Activated CD4-positive, alpha-beta T cell treated with anti-CD3 and anti-CD28 coated beads for 24 hours (primary cell): Measurements from ENCODE around the gene LTBP2.
A peak's percentile ranks its signal among the peaks of the same experiment; 100 is the strongest.
"Not testable (repeated sequence)": the region's sequence is repeated elsewhere in the genome, so short reads cannot be mapped to it uniquely, and the experiment has no call there.

Source experiments
- DNase-seq, 2 donors: peaks; one replicate each; pipeline ENCODE4 v3.0.0-alpha.2; 2020; ENCODE audit warnings: low read depth in 2 of 2

Gene LTBP2

DNA sequence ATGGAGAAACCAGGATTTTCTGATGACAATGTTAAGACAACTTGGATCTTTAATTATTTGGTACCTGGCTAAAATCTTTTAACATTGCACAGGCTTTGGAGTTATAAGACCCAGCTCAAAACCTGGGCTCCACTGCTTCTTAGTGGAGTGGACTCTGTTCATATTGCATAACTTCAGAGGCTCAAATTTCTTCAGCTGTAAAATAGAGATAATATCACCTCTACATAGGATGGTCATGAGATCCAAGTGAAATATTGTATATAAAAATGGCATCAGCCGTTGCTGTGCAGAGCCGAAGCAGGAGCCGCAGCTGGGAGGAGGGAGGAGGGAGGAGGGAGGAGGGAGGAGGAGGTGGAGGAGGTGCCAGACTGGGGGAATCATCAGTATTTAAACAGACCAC lies 129.5 kb downstream of the LTBP2 start:
- no peak for DNase-seq

DNA sequence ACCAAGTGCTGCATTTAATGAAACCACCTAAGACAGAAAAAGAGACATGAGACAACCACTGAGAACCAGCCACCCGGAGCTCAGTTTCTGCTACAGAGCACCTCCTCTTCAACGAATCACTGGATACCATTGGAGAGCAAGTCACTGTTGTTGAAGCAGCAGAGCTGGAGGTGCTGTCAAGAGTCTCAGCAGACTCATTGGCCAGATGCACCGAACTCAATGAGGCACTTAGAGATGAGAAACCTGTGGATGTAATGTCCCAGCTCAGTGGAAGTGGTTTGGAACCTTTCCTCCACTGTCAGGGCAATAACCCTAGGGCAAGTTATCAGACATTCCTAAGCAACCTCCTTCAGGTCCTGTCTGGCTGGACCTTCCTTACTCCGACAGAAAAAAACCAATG lies 132.0 kb downstream of the LTBP2 start:
- no peak for DNase-seq

DNA sequence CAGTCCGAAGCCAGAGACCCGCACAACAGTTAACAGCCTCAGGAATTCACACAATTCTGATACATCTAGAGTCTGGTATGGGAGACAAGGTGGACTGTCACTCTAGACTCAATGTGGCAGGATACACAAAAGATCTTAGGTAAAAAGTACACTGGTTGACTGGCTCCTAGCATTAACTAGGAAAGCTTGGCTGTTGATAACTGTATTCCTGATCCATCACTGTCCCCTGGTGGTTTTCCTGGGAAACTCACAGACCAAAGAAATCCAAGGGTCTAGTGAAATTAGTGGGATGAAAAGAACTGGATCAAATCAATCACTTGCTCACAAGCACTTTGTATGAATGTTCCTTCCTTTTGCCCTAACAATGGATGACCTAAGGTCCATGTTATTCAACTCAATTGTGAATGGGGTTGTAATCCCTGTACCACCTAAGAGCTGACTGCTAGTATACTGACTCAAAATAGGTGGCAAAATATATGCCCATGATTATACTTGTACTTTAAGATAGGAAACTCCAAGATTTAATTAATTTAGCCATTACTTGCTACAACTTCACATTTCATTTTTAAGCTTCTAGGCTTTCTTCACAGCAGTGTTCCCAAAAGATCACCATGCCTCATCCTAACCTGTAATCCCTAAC lies 132.9 kb downstream of the LTBP2 start:
- DNase-seq: no peak

DNA sequence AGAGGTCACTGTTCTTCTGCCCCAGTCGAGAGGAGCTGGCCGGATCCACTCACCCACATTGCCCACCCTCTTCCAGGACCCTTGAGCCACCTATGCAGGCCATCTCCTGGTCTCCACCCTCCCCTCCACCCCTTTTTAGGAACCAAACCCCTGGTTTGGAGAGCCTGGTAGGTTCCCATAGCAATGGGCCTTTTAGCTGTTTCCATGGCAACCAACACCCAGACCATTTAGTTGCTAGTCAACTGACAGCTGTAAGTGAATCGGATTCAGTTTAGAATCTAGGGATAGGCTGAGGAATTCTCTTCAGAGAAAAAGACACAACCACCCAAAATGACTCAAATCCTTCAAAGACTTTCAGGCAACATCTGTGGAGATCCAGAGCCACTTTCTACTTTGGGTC lies 135.4 kb downstream of the LTBP2 start:
- DNase-seq: no peak

DNA sequence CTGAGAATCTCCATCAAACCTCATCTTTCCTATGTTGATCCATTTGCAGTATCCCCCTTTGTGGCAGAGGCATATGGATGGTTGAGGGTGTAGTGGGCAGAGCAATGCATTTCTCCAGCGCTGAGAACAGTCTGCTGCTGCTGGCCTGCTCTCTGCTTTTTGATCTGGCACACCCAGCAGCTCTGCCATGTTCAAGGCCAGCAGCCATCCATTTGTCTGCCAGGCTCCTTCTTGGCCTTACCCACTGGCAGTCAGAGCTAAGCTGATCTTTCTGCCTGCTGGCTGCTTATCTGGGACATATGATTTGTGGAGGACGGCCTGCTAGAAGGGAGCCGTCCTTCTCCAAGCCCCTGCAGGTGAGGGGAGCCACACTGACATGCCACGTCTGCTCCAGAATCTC lies 135.9 kb downstream of the LTBP2 start:
- DNase-seq: no peak

DNA sequence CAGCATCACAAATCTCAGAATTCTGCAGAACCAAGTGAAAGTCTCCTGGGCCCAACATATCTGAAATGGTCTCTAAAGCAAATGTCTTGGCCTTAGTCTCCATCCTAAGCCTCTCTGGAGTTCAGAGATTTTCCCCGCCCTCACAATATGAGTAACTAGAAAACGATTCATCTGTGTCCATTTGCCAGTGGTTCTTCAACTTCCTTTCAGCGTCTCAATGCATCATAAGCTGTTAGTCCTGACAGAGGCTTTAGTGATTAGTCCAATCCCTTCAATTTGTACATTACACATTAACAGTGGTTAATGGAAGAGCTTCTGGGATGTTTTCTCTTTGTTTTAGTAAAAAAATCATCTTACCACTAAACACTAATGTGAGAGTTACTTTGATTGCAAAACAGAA lies 136.4 kb downstream of the LTBP2 start:
- DNase-seq: no peak

DNA sequence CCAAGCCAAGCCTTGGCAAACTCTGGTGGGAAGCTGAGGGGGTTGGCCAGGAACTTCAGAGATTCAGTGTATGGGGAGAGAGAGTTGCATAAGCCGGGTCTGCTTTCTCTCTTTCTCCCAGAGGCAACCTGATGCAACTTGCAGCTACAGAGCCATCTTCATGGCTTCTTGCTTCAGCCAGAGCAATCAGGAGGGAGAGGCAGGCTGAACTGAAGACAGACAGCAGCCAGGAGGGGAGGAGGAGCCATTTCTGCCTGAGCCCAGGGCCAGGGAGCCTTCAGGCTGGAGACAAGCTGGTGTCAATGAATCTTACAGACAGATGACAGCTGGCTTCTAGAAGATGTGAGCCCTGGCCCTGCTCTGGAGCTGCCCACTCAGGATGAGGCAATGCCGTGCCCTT lies 137.7 kb downstream of the LTBP2 start:
- no peak for DNase-seq

DNA sequence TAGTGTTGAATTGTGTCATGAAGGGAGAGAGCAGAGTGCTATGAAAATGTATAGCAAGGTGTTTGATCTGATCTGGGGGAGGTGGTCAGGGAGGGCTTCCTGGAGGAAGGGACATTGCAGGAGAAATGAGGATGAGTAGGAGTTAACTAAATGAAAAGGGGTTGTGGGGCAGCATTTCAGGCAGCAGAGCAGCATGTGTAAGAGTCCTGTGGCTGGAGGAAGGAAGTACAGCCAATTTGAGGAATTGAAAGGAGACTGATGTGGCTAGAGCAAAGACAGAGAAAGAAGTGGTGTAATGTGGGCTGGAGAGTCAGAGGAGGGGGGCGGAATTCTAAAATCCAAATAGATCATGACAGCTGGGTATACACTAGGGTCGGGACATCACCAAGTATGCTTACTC lies 139.4 kb downstream of the LTBP2 start:
- no peak for DNase-seq

DNA sequence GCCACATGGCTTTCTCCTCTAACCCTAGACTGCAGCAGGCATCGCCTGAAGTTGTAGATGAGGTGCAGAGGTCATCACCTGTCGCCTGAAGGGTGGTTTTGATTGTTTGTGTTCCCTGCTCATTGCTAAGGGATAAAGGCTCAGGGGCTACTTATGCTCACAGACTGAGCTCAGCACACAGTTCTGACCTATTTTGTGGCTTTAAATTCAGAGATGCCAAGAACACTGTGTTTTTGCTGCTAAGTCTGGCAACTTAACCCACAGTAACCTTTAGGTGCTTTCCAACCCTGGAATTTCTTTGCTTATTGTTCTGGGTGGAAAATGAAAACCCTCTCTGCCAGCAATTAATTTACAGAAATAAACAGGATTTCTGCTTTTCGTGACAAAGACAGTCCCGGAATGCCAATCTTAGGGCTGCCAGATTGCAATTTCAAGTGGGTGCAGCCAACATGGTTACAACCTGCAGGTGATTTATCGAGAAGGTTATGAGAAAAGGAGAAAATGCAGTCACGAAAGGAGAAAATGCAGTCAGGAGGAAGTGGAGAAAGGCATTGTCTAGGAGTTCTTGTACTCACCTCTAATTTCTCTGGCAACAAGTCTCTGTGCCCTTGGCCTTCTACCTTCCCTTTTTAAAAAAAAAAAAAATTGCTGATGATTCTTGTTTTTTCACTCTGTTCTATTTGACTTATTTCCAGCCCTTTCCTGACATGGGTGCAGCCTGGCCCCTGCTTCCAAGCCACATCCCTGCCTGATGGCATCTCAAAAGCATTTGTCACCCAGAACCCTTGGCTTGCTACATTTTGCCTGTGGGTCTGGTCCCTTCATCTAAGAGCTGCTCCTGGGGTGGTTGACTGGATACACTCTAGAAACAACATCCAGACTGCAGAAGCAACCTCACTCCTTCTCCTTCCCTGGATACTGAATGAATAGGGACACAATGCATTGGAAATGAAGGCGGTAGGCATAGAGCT lies 142.2 kb downstream of the LTBP2 start:
- no peak for DNase-seq

DNA sequence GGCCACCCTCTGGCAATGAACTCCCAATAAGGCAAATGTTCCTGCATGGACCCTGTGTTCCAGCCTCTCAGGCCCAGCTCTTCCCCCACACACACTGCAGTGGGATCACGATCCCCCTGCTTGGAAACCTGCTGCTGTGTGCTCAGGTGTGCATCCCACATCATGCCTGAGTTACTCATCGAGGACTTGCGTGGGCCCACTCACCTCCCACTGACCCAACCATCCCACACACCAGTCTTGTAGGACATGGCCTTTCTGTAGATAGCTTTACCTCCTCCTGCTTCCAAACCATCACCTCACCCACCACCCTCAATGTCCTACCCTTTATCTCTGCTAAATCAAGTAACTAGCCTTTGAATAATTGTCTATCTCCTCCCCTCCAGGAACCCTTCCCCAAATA lies 143.5 kb downstream of the LTBP2 start:
- DNase-seq: no peak

DNA sequence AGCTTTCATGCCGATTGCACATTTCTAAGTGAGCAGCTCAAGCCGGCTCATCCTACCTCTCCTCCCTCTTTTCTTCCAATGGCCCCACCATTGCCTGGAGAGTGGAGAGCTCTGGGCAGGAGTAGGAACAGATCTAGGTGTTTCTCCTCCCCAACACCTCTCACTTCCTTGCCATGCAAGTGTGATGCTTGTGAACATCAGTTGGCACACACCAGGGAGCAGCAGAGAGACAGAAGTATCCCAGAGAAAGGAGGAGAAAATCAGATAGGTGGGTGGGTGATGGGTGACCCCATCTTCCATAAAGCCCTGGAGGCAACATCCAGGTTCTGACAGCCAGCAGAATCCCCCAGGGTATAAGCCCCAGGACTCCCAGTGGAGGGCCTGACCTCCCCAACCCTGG lies 146.7 kb downstream of the LTBP2 start:
- no peak for DNase-seq

DNA sequence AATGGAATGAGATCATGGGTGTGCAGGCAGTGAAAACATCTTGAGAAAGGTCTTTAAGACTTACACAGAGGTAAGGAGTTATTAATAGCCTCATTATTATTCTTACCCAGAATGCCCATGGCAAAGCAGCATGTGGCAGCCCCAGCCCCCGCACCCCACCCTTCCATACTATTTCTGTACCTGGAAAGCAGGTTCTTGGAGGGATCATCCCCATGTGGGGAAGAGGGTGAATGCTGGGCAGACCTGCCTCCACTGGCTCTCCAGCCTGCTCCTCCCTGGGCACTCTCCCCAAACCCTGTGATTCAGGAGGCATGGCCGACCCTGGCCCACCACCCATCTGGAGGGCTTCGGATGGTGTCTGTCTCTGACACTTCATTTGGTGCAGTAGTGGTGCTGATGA lies 147.3 kb downstream of the LTBP2 start:
- DNase-seq: no peak

DNA sequence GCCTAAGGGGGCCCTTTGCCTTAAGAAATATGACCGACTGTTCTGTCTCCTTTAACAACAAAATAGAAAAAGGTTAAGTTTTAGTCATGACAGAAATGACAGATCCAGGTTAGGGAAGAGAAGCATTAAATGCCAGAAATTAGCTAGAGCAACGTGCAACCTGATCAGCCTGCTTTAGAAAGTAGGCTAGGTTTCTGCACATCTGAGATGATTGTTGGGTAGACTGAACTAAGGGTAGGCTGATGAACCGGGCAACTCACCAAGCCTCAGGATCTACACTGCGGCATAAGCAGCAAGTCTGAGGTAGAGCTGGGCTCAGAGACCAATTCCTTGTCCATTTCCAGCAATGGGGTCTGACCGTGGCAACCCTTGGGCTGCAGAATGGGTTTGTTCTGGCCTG lies 148.3 kb downstream of the LTBP2 start:
- no peak for DNase-seq

DNA sequence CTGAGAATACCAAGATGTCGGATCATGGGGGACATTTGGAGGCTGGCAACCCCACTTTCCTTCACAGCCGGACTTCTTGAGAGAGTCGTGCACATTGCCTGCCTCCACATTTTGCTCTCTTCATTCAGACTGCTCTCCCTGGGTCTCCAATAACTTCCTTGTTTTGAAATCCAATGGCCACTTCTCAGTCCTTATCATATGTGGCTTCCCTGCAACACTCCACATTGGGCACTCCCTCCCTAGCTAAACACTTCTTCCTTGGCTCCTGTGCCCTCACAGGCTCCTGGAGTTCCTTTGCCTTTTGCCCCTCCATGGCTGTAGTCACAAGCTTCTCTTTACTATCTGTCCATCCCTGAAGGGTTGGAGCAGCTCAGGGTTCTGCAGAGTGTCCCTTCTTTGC lies 149.0 kb downstream of the LTBP2 start:
- no peak for DNase-seq

DNA sequence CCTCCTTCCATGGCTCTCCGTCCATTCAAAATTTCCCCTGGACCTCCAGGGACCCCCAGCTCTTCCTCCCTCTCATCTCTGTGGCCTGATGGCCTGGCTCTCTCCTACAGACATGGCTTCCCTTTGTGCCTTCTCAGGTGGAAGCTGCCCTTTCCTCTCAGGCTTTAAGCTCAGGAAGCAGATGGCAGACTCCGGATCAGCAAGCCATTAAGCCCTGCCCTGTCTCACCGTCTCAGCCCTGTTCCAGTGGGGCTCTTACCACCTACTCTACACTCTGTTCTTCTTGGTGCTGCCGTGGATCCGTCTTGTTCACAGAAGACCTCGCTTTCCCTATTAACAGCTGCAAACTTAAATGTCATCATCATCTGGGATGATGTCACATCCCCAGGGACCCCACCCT lies 152.1 kb downstream of the LTBP2 start:
- no peak for DNase-seq

DNA sequence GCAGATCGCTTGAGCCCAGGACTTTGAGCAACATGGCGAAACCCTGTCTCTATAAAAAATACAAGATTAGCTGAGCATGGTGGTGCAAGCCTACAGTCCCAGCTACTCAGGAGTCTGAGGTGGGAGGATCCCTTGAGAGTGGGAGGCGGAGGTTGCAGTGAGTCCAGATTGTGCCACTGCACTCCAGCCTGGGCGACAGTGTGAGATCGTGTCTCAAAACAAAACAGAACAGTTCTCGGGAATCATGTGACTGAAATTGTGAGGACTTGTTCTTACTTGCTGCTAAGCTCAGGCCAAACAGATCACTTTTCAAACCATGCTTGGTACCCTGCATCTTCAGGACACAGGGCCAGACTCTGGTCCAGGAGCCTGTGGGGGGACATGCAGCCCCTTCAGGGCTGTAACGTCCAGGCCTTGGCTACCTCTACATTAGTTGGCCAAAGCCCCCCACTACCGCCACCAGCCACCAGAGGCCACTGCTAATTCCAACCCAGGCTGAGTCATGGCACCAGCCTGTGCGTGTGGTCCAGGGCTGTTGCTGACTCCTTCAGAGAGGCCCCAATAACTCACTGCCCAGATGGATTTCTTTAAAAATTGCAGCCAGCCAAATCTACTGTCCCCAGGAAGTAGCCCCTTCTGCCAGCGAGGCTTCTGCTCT lies 152.6 kb downstream of the LTBP2 start:
- DNase-seq: peak in 1 of 2 donors; percentile 2

DNA sequence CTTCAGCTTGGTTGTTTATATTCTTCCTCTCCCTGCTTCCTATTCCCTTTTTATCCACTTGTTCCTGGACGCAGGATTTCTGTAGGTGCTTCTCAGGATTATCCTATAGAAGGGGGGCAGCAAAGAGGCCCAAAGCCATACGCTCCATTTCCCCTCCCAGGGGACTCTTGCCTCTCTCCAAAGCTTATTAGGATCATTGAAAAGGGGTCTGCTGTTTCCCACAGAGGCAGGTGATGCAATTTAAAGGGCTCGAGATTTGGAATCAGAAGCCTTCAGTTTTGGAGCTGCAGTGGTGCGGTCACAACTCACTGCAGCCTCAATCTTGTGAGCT lies 154.5 kb downstream of the LTBP2 start:
- no peak for DNase-seq

DNA sequence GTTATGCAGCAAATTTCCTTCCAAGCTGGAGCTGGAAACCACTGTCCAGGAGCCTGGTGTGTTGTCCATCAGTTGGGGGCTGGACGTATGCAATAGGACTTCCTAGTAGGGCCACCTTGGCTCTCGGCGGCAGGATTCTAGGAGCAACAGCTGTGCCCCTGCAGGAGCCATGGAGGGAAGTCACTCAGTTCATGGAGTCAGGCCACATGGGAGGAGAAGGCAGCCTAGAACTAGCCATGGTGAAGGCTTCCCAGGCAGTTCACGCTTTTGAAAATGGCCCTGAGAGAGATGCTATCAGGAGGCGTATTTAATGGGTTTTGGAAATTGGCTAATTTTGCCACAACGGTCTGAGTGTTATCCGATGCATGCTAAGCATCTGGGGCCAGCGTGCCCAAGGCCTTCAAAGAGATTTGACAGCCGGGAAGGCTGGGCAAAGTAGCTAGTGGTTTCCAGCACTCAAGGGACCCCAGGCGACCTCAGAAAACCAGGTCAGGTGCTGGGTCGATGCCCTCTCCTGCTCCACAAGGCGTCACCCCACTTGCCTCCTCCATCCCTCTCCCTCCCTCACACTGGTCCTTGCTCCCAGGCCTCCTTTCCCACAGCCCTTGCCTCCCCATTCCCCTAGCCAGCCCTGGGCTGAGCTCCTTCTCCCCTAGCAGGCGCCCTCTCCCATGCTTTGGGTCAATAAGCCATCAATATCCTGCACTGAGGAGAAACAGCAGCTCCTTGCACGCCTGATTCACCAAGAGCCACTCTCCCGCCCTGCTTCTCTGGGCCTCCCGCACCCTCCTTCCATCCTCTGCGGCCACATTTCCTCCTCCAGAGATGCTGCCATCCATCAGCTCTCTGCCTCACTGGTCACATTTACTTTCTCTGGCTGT lies 155.1 kb downstream of the LTBP2 start:
- DNase-seq: no peak

DNA sequence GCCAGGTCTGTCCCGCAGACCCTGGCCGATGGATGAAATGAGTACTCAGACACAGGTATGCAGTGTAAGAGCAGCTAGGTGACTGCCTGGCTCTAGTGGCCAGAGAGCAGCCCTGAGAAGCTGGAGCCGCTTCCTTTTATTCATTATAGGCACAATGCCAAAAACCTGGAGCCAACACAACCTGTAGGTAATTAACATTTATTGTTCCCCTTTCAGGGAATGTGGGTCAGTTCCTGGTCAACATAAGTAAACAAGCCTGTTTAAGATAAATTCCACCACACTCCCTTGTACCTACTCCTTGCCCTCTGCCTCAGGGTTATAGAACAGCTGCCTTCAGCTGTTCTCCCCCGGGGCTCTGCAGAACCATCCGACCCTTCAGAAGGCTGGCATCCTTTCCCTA lies 157.6 kb downstream of the LTBP2 start:
- not testable (repeated sequence) for DNase-seq
